GM12872 (cell line): ENCODE data around the gene KIRREL3.

ENCODE experiments used
- TF ChIP-seq, protein P1 (sequence below): IDR thresholded peaks from 3 replicates; pipeline ENCODE4 v1.5.1; 2011; ENCODE audit warnings: low read depth, mild to moderate bottlenecking, low read length, moderate library complexity; ENCODE audit not compliant: insufficient read depth

KIRREL3 gene

DNA sequence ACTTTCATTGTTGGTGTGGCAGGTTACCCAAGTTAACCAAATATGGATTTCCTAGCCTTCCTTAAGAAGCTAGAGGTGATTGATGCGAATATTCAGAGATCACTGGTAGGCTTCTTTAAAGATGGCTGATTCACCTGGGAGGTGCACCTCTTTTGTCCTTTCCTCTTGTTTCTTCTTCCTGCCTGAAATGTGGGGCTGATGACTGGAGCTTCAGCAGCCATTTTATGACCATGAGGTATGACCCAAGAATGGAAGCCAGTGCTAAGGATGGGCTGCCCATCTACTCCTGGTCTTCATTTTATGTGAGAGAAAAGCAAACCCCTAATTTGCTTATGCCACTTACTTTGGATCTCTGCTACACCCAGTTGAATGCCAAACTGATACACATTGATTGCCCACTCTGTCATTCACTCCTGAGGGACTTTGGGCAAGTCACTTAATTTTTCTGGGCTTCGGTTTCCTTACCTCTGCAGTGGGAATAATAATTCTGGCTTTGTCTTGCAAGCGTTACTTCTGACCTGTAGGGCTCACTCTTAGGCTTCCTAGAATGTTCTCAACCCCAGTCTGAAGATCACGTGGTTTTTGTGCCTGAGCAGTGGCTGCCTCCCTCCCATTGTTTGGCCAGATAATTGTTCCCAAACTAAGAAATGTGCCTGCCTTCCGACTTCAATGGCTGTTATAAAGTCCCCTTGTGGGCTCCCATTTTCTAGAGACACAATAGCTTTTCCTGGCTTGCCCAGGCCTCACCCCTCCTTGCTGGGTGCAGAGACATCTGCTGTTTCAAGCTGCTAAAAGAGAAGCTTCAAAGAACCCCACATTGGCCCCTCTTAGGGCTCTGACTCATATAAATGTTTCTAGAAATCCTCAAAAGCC, 402.0 kb downstream of the KIRREL3 start:
- TF ChIP-seq, protein P1, sequence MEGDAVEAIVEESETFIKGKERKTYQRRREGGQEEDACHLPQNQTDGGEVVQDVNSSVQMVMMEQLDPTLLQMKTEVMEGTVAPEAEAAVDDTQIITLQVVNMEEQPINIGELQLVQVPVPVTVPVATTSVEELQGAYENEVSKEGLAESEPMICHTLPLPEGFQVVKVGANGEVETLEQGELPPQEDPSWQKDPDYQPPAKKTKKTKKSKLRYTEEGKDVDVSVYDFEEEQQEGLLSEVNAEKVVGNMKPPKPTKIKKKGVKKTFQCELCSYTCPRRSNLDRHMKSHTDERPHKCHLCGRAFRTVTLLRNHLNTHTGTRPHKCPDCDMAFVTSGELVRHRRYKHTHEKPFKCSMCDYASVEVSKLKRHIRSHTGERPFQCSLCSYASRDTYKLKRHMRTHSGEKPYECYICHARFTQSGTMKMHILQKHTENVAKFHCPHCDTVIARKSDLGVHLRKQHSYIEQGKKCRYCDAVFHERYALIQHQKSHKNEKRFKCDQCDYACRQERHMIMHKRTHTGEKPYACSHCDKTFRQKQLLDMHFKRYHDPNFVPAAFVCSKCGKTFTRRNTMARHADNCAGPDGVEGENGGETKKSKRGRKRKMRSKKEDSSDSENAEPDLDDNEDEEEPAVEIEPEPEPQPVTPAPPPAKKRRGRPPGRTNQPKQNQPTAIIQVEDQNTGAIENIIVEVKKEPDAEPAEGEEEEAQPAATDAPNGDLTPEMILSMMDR = no peak

DNA sequence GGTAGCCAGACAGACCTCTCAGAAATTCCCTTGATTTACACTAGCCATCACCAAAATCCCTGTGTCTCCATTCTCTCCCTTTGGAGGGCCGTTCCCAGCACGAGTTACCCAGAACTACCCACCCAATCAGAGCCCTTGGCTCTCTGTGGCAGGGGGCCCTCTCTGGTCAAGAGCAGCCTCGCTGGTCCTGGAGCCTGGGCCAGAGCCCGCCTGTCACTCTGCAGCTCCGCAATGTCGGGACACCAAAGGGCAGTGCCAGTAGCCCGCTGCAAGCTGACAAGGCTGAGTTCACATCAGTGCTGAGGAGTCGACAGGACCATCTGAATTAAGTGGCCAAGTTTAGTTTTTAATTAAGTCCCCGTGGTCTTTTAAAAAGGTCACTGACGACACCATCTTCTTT, 403.5 kb downstream of the KIRREL3 start:
- TF ChIP-seq, protein P1 = no peak

DNA sequence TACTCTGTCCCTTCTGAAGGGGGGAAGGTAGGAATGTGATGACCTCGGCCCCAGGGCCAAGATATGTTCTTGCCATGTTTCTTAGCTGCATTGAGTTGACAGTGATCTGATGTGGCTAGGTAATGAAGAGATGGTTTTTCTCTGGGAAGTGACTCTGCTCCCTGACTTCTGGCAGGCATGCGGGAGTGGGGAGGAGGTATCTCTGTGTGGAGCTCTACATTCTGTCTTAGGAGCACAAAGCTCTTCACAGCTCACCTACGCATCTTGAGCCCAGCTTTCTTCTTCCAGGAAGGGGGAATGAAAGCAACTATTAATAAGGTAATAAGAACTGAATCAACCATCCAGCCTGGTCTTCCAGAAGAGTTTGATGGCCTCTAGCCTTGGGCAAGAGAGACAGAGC, 404.1 kb downstream of the KIRREL3 start:
- TF ChIP-seq, protein P1 = no peak

DNA sequence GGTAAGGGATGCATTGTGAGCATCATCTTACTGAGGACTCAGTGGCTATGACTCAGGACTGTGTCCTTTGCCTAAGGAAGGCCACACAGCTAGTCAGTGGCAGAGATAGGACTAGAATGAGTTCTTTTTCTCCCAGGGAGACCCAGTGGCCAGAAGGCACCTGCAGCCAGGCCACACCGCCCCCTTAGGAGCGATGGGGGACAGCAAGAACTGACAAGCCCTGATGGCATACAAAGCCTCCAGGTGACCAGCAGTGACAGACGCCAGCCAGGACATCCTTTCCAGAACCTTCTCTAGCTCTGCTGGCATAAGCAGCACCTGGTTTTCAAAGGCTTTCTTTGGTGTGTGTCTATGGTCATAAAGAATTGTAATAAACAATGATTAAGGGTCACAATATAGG, 405.0 kb downstream of the KIRREL3 start:
- TF ChIP-seq, protein P1 = no peak

DNA sequence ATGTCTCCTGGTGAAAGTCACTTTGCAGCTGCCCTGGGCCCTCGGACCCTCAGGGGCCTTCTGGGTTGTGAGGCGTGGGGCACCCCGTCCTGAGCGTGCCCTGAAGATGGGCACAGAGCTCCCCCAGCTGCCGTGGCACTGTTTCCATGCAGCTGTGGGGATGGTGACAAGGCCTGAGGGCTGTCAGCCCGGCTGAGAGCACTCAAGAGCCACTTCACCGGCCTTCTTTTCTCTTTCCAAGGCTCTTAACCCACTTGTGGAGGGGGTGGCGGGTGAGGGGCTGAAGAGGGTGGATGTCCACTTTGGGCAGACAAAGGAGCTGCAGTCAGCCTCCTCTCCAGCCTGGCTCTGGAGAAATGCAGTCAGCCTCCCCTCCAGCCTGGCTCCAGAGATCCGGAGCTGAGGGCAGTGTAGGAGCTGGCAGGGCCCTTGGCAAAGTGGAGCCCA, 405.6 kb downstream of the KIRREL3 start:
- TF ChIP-seq, protein P1 = no peak

DNA sequence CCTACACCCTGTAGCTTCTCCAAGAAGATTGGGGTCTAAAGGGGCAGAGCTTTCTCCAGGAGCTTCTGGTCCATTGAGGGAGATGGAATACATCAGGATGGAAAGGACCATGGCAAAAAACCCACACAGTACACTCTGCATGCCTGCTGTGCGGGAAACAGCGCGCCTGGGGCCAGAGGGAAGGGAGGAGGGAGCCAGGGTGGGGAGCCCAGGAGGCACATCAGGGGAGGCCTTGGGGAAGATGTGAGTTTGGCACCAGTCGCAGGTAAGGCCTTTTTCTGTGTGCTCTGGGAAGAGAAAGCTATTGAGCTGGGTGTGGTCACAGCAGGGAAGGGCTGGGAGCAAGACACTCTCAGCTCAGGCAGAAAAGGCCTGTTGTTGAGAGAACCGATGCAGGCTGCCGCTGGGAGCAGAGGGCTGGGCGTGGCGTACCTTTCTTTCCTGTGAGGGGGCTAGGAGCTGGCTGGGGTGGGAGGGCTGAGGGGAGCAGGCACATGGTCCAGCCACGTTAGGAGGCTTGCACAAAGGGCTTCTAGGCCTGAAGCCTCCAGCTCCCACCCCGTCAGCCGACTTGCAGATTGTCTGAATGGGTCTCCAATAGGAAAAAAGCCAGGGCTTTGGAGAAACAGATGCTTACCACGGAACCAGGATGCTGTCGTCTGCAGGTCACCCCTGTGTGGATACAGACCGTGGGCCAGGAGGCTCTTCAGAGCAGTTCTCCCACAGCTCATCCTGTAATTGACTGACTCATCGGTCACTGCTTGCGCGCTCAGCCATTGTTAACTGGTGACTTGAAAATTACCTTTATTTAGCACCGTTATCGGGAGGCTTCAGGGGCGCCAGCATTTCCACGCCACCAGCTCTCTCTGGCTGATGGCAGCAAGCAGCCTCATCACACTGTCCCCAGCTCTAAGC, 407.8 kb downstream of the KIRREL3 start:
- TF ChIP-seq, protein P1 = no peak

DNA sequence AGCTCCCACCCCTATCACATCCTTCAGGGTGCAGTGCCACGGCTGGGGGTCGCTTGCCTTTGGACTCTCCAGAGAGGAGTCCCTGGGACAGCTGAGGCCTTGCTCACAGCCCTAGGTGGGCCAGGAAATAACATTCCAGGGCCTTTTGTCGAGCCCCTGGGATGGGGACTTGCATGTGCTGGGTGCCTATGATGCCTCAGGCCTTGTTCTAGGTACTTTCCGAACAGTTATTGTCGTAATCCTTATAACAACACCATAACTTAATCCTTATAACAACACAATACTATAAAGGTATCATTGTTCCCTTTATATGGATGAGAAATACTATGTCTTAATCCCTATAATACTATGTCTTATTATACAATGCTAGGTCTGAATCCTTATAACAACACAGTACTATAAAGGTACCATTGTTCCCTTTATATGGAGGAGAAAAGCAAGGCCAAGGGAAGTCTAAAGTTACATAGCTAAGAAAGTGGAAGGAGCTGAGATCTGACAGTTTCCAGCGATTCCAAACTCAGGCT, 408.5 kb downstream of the KIRREL3 start:
- TF ChIP-seq, protein P1 = no peak
